Measurements from ENCODE around the gene CHST11.

Gene CHST11

DNA sequence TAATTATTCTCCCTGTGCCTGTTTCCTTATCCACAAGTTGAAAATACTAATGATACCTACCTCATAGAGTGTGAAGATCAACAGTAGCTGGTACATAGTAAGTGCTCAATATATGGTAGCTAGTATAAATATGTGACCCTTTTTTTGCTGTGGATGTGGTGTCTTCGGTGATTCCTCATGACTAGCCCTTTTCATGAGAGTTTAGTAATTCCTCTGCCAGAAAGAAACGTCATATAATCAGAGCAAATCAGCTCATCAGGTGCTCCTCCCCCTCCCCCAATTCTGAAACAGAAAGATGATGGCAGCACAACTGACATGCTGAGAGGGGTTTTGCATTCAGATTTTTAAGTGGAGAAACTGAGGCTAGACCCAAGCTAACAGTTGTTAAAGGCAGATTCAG, 290.6 kb downstream of the CHST11 start:
- DNase-seq = no peak

DNA sequence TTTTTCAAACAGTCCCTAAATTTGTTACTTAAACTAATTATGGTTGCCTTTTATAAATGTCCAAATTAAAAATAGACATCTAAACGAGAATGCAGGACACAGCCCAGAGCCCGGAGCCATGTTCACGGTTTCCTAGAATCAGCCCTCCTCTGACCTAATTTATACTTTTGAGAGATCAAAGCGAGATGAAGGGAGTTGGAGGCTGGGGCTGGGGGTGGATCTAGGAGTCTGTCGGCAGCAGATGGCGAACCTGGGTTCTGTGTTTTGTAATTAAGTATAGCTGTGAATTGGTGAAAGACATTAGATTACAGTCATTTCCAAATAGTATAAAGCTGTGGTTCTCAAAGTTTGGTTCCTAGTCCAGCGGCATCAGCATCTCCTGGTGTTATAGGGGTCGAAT, 291.2 kb downstream of the CHST11 start:
- no peak for DNase-seq

DNA sequence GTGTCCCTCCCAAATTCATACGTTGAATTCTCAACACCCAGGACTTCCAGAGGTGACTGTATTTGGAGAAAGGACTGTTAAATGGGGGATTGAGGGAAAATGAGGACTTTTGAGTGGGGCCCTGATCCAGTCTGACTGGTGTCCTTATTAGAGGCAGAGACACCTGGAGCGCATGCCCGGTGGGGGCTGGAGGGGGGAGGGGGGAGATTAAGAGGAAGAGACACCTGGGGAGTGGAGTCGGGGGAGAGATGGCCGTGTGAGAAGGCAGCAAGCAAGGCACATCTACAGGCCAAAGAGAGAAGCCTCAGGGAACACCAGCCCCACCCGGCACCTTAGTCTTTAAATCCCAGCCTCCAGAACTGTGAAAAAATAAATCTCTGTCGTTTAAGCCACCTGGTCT, 291.6 kb downstream of the CHST11 start:
- no peak for DNase-seq

DNA sequence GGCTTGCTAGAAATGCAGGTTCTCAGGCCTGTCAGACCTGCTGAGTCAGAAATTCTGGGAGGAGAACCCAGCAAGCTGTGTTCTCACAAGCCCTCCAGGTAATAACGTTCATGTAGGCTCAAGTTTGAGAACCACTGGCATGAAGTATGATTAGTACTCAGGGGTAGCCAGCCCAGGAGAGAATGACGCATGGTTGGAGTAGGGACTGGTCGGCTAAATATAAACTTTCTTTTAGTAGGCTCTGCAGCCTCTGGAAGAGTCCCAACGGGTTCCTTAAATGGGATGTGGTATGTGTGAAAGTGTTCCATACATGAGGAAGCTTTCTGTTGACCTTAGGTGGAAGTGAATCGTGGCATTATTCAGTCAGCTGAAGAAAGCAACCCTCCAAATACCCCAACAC, 292.0 kb downstream of the CHST11 start:
- no peak for DNase-seq

DNA sequence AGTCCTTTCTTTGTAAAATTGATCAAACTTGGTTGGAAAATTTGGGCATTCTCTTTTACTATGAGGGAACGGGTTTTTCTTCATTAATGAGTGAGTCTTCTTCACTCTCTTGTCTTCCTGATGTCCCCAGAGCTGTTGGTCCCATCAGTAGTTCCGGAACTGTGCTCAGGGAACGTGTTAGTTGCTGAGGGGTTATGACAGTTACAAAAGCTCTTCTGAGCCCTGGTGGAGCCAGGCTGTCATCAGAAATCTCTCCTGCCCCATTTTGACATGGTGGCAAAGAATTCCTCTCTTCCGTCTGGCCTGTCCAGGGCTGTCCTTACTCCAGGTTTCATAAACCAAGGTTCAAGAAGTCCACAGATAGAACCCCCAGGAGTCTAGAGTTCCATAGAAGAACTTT, 292.8 kb downstream of the CHST11 start:
- DNase-seq = no peak

DNA sequence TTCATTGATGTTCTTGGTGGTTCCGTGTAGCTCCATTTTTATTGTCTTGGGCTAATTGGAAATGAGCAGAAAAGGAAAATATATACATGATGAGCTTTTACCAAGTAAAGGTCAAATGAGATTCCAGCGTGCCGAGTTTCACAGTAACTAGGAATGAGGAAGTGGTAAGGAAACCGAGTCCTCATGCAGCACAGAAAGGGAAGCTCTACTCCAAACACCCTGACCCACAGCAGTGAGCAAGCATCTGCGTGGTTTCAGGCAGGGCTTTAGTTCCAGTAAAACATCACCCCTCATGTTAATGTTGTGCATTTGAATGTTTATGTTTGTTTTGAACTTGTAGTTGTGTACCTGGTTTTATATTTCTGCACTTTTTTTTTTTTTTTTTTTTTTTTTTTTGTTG, 293.3 kb downstream of the CHST11 start:
- no peak for DNase-seq

DNA sequence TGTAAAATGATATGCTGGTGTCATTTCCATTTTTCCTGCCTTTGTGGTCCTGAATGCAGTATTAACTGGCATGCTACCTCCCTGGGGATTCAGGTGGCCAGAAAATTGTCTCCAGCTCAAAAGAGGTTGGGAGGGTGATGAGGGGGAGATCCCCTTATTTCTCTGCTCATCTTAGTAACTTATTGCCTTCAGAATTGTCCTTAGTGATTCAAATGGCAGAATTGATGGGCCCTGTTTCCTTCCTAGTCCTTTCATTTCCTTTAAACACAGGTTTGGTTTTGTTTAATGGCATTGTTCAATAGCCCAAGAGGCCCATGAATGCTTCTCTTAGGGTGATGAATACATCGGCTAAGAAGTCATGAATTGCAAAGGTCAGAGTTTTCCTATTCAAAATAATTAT, 294.4 kb downstream of the CHST11 start:
- no peak for DNase-seq

DNA sequence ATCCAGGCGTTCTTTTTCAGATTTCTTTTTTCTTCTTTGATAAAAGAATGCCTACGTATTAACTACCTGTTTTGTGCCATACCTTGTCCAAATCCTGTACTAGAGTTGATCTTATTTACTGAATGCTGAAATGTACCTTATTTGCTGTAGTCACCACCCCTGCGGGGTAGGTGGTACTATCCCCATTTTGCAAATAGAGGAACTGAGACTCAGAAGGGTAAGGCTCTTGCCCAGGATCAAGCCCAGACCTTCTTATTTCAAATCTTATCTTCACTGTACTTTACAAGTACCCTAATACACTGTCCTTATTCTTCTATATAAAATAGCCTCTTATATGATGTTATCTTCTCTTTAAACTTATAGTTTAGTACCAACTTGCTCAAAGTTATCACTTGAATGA, 294.8 kb downstream of the CHST11 start:
- DNase-seq = no peak

DNA sequence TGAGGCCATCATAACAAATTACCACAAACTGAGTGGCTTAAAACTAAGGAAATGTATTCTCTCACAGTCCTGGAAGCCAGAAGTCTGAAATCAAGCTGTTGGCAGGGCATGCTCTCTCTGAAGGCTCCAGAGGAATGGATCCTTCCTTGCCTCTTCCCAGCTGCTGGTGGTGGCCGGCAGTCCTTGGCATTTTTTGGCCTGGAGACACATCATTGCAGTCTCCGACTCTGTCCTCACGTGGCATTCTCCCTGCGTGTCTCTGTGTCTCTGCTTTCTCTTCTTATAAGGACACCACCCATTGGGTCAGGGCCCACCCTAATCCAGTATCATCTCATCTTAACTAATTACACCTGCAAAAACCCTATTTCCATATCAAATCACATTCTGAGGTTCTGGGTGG, 295.3 kb downstream of the CHST11 start:
- no peak for DNase-seq

DNA sequence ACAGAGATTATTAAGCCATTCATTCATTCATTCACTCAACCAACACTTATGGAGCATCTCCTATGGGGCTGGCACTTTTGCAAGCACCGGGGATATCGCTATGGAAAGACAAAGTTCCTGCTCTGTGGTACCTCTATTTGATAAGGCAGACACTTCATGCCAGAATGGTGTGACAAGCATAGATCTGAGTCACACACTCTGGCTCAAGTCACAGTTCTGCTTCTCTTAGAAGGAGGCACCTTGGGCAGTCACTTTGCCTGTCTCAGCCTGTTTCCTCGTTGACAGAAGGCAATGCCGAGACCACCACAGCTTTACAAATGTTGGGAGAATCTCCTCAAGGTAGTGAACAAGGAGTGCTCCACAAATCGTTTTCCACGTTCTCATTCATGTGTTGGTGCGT, 296.1 kb downstream of the CHST11 start:
- no peak for DNase-seq

DNA sequence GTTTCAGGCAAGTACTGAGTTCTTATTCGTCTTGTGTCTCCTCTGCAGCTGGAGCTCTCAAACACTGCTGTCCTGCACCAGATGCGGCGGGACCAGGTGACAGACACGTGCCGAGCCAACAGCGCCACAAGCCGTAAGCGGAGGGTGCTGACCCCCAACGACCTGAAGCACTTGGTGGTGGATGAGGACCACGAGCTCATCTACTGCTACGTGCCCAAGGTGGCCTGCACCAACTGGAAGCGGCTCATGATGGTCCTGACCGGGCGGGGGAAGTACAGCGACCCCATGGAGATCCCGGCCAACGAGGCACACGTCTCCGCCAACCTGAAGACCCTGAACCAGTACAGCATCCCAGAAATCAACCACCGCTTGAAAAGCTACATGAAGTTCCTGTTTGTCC, 300.2 kb downstream of the CHST11 start:
- DNase-seq = no peak

DNA sequence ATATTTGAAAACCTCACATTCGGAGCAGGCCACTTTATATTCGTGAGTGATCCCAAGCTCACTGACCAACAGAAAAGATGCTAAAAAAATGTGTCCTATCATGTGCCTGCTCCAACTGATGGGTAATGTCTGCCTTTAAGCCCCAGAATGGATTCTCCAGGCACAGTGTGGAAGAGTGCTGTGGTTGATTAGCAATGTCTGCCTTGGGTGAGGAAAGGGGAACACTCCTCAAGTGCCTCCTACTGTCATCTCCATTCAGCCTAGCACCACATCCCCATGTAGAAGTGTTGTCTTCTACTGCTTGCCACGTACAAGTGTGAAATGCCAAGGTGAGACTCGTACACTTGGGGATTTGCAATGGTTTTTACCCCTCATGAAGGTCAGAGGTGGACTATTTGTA, 302.0 kb downstream of the CHST11 start:
- no peak for DNase-seq

DNA sequence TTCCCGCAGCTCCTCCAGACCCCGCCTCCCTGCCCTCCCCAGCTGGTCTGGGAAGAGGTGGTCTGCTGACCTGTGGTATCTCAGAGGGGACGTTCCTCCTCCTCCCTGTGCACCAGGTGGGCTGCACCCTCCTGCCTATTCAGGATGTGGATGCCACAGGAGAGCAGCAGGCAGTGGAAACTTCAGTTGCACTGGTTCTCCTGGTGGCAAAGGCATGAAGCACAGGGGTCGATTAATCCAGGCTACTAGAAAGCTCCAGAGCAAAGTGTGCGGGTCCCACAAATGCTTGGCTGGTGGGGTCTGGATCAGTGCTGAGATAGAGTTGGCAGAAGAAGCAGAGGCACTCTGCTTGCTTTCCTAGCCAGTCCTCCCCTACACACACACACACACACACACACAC, 304.3 kb downstream of the CHST11 start:
- DNase-seq = no peak

DNA sequence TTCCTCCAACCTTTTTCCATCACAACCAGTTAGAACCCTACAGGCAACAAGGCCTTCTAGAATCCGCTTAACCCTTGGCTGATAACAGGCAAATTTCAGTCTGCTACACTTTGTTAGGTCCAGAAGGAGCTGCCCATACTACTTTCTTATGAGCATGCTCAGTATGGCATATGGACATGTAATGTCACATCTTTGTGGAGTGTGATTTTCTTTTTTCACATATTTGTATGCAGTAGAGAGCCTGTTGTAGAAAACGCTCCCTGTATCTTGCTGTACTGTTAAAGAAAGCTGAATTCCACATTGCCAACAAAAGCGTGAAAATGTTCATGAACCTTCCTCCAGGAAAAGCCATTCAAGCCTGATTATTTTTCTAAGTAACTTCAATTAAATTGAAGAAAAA, 304.9 kb downstream of the CHST11 start:
- no peak for DNase-seq

DNA sequence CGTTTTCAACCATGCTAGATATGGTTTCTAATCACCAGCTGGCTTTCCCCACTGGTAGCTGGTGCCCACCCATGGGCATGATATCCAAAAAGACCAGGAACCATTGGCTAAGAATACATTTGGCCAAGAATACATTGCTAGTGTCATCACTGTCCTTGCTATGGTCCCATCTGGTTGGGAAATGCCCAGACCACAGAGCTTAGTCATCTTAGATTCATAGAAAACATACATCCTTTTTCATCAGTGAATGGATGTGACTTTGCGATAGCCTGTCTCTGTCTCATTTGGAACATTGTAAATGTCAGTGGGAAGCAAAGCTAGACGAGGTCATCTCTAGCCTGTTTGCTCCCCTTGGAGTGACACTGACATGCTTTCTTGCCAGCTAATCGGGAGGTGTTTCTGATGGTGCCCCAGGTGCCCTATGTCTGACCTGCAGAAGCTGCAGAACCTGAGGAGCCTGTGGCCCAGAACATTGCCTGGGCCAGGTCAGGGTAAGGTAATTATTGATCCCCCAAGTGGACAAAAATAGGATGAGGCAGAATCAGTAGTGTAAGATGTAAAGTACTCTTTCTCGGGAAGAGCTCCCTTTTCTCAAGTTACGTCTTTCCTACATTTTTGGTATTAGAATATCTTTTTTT, 306.5 kb downstream of the CHST11 start:
- DNase-seq = no peak

DNA sequence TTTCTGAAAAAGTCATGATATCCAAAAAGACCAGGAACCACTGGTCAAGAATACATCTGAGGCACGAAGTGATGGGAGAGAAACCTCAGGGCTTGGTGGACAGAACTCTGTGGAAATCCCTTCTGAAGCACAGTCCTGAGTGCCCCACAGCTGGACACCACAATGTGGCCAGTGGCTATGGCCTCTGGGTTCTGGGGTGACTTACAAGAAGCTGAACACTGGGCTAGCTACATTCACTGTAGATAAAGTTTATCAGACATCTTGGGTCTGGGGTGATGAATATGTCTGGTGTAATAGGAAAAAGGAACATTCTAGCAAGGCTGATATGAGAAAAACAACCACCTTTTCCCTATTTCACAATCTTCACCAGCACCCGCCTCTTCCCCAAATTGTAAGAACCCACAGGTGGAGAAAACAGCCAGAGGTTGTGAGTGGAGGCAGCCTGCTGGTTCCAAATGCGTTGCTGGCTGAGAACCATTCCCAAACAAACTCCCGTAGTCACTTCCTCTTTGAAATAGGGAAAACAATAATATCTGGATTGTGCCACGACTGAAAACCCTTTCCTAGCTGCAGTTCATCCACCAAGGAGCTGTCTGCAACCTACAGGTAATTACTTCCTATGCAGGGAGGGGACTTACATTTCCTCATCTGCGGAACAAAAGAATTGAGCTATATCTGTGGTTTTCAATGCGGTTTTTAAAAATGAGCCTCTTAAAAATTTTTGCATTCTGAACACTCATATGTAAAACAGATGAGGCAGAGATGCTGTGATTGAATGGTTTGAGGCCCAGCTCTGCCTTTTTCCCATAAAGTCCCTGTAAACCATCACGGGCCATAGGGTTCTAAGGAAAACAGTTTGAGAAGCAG, 307.7 kb downstream of the CHST11 start:
- no peak for DNase-seq

DNA sequence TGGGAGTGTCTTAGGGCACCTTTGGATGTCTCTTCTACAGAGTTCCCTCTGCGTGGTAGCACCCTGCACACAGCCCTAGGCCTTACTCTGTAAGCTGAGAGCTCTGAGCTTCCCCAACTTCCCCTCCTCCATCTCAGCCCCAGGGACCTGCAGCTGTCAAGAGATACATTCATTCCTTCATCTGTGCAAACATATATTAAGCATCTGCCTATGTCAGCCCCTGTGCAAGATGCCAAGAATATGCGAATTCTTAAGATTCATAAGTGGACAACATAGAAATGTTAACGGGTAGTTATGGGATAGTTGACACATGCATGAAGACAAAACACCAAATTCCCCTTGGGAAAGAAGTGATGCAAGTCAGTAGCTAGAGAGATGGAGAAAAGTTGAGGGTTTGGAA, 310.5 kb downstream of the CHST11 start:
- DNase-seq = no peak

DNA sequence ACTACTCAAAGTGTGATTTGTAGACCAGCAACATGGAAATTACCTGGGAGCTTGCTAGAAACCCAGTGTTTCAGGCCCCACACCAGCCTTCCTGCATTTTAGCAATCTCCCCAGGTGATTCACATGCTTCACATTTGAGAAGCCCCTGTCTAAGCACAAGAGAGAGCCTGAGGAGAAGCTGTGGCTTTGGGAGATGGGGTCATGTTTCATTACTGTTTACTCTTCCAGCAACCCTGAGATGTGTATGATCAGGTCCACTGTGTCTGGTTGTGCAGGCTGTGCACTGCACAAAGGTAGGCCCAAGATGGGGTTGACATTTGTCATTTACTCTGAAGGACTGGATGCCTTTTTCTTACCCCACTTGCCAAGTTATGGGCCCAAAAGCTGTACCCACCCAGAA, 311.3 kb downstream of the CHST11 start:
- DNase-seq = no peak

DNA sequence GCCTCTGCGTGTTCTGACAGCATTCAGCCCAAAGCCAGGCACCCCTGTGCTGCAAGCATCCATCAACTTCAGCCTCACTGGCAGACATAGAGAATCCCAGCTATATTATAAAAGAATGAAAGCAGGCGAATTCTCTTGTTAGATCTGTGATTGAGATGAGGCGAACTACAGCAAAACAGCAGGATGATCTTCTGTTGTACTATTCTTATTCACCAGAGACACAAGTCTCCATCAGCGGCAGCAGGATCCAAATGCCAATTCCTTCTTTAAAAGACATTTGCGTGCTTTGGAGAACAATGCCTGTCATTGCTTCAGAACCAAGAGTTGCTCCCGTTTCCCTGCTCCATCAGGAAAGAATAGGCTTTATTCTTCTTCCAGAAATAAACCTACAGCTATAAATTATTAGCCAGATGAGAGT, 312.4 kb downstream of the CHST11 start:
- DNase-seq = no peak

DNA sequence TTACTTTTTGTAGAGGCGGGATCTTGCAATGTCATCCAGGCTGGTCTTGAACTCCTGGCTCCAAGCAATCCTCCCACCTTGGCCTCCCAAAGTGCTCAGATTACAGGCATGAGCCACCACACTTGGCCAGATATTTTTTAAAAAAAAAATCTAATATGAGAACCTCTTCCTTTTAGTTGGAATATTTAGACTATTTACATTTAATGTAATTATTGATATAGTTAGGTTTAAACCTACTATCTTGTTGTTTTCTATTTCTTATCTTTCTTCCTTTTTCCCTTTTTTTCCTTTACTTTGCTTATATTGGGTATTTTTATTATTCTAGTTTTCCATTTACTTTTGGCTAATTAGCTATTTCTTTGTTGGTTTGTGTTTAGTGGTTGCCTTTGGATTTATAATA, 315.6 kb downstream of the CHST11 start:
- DNase-seq = no peak

DNA sequence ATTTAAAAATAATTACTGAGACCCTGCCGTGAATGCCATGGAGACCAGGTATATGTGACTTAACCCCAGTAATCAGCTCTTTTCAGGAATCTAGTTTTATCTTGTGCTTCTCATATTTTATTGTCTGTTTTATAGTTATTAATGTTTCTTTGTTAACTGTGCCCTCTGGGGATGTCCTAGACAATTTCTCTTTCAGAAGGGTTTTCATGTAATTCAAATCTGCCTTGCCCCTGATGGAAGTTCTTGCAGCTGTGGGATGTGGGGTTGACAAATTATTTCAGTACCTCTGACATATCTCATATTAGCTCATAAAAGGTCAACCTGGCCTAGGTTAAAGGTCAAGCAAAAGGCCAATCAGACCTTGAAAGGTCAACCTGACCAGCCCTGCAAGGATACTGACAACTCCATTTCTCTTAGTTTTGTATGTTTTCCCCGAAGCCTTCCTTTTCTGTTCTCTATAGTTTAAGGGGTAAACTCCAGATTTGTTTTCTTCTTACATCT, 319.0 kb downstream of the CHST11 start:
- no peak for DNase-seq

DNA sequence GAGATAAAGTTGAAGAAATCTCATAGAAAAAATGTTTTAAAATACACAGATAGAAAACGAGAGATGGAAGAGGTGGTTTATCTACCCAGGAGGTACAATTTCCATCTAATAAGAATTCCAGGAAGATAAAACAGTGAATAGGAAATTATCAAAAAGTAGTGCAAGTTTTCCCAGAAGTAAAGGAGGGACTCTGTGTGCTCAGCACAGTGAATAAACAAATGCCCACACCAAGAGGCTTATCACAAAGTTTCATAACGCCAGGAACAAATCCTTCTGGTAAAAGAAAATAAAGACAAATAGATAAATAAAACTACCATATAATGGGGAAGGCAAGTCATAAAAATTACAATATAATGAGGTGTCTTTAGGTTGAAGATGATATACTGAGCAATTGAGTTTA, 322.4 kb downstream of the CHST11 start:
- no peak for DNase-seq

DNA sequence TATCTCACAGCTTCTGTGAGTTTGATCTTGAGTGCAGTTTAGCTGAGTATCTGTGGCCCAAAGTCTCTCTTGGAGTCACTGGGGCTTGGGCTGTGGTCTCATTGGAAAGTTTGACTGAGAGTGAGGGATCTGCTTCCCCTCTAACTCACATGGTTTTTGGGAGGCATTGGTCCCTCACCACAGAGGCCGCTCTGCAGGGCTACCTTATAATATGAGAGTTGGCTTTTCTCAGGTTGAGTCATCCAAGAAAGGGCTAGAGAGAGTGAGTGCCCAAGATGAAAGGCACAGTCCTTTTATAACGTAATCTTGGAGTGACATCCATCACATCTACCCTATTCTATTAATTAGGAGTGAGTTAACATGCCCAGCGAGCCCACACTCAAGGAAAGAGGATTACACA, 325.5 kb downstream of the CHST11 start:
- no peak for DNase-seq

DNA sequence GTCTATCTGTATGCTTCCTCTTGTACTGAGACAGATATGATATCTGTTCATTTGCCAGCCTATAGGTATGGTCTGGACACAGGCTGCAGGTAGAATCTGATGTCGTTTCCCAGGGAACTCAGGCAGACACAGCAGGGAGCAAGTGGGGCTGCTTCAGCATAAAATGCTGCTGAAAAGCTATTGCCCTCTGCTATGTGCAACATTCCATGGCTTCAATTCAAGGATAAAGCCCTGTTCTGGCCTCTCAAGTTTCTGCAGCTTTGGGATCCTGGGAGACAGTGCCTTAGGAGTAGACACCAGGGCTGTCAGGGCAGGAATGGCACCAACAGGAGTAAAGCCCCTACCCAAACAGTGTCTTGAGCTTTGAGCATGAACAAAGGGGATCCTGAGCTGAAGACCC, 327.8 kb downstream of the CHST11 start:
- no peak for DNase-seq

DNA sequence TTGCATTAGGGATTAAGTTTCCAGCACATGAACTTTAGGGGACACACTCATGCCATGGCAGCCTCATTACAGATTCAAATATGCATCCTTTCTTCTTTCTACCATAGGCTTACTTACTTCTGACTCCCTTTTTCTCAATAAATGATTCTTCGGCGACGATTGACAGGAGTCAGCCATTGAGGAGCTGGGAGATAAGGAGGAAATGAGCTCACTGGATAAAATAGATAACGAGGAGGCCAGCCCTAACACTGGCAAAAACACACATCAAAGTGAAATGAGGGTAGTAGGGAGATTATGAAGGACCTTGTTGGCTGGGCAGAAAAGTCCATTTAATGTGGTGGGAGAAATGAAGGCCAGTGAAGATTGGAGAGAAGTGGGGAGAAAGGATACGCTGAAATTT, 329.1 kb downstream of the CHST11 start:
- no peak for DNase-seq

Data from NCI-H69 (cell line).